ENCODE results near the gene MCTP1.
"Not testable (repeated sequence)": the region's sequence is repeated elsewhere in the genome, so short reads cannot be mapped to it uniquely, and the experiment has no call there.

Gene MCTP1

DNA sequence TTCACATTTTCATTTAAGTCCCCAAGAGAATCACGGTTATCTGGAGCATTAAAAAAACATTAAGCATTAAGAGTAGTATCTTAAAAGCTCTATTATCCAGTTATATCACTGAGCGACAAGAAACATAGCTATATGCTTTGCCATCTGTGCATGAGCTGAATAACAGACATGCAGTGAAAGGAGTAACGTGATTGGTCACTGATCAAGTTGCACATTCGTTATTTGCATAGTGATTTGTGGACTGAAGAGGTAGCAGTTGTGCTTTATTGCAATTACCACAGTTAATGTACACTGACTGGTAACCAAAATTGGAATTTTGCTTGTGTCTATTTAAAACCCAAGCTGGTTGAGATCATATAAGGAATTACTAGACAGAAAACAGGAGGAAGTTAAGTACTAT is 107.4 kb downstream of the MCTP1 start:
- DNase-seq, result no peak

DNA sequence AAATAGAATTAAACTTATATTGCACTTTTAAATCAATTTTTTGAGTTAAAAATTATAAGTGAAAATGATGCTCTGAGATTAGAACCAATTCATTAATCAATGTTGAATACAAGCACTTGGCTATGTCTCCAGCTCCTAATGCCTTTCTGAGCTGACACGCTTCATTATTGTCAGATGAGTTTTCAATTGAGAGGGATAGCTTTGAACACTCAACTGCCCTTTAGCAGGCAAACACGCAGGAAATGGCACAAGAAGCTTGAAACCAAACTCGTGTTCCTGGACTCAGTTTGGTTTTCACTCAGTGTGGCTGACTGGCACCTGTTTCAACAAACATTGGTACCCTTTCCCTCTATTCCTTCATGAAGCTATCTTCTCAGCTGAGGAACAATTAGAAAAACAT is 109.8 kb downstream of the MCTP1 start:
- DNase-seq, result no peak

DNA sequence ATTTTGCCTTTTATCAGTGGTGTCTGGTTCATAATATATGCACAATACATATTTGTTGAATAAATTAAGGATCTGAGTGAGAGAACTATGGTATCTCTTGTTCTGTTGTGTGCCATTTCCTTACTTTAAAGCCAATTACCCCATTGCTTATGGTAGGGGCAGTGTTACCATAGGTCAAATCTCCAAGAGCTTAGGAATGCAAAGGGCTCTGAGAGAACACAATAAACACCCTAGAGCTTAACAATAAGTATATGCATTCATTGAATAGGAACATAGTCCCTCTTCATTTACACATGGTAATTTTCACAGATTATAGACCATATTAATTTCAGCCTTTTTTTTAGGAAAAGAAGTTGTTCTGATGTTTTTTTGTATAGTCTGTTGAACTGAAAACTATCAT is 112.2 kb downstream of the MCTP1 start:
- DNase-seq, result no peak

DNA sequence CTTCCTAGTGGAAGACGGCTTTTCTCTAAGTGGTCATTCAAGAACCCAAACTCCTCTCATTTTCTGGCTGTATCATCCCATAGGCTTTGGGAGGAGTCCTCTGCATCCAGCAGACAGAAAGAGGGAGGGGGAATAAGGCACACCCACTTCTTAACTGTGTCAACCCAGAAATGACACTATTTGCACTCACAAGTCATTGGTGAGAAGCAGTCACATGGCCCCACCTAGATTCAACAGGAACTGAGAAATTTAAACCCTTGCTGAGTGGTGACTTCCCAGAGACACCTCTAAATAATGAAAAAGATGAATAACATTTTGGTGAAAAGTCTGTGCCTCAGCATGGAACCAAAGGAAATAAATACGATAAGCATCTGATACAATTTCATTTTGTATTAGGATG is 120.0 kb downstream of the MCTP1 start:
- DNase-seq, result no peak

DNA sequence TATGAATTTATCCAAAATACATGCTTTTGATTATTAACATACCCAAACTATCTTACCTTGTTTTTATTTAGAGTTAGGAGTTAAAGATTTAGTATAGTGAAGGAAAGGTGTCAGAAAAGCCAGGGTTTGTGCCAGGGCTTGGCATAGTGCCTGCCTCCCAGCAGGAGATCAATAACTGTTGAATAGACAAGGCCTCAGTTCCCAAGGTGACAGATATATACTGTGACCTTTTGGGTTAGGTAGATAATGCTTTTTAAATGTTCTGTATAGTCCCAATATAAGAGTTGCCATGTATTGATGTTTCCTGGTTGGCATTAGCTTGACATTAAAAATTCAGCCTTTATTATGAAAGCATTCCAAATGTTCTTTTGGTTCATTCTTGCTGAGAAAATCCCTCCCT is 121.8 kb downstream of the MCTP1 start:
- DNase-seq, result no peak

DNA sequence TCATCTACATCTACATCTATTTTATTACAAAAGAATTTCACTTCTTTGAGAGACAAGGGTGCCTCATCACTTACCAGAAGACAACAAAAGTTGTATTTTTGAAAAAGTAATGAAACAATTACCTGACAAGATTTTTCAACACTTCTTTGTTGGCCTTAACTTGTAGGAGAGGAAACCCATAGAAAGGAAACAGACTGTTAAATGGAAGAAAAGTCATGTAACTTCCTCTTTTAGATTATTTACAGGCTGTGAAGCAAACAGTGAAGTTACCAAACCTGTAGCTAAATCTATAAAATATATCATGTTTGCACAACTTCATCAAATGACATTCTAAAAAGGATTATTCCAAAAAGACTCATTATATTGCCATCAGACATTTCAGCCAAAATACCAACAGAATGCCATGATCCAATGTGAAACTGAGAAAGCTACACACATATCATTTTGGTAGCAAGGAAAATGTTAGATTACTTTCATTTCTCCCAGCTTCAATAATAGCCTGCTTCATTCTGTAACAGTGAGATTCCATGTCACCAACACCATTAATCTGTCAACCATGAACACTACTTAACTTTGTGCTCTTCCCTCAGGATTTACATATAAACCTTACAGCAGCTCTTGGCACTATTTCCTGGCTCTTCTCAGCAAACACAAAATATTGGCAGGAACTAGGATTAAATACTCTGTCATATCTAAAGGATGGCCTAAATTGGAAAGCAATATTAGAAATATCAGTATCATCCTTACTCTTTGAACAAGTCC is 122.5 kb downstream of the MCTP1 start:
- no peak for DNase-seq

DNA sequence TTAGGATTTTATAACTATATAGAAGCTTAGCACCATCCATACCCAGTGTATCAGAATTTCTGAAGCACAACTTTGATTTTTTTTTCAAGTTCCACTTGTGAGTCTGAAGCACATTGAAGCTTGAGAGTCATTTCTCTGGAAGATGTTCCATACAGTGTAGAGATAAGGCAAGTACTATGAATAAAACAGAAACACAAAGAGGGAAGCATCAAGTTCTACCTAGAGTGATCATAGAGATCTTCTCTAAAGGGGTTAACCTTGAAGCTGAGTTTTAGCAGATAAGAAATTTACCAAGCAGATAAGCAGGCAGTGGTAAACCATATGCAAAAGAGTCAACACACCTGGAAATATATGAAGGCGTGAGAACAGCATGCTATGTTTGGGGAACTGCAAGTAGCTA is 125.3 kb downstream of the MCTP1 start:
- no peak for DNase-seq

DNA sequence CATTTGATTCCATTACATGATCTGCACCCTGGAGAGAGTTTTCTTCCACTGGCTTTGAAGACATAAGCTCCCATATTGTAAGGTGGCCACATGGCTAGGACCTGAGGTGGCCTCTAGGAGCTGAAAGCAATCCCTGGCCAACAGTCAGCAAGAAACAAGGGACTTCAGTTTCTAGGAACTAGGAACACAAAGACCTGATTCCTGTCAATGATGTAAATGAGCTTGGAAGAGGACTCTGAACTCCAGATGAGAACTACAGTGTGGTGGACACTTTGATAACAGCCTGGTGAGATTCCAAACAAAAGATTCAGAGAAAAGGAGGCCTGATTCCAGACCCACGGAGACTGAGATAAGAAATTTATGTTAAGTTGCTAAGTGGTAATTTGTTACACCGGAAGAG is 129.0 kb downstream of the MCTP1 start:
- no peak for DNase-seq

DNA sequence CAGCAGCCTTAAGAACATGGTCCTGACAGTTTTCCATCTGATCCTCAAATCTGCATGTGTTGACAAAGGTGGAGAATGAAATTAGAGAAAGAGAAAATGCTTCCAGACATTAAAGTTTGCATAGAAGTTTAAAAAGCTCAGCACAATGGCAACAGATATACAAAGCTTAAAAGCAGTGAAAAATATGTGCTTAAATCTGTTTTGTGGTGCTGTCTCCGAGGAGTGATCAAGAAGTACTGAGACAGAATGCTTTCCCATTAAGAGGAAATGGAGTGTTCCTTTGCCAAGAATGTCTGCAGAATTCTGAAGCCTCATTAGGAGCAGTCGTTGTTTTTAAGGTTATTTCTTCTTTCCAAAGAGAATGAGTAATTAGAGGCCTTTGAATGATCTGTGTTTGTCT is 131.4 kb downstream of the MCTP1 start:
- no peak for DNase-seq

DNA sequence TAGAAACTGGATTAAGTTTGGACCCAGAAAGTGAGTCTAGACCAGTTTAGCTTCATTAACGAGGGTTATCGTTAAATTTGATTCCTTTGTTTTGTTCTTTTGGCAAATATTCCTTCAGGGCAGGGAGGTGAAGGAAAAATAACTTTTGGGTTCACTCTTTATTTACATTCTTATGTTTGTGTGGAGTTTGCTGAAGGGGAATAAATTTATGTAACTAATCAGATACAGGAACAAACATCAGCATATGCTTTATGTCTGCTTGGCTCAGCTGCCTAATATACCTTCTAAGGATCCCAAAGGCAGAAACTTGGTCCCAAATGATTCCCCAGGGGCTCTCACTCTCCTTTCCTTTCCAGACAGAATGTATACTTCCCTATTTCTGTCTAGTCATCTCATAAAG is 132.4 kb downstream of the MCTP1 start:
- DNase-seq, result no peak

DNA sequence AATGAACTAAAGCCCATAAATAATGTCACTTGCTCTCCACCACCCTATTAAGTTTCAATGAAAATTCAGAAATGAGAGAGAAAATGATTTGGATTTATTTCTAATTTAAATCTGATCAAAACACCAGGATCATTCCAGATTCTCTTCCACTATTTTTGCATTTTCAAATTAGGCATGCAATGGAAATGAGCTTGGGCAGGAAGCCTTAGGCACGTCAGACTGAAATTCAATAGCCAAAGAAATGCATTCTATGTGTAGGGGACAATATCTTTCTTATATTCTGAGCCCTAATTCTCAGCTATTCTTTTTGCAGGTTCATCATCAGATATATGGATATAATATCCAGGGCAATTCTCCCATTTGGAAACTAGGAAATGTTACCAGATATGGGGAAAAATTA is 132.8 kb downstream of the MCTP1 start:
- no peak for DNase-seq

DNA sequence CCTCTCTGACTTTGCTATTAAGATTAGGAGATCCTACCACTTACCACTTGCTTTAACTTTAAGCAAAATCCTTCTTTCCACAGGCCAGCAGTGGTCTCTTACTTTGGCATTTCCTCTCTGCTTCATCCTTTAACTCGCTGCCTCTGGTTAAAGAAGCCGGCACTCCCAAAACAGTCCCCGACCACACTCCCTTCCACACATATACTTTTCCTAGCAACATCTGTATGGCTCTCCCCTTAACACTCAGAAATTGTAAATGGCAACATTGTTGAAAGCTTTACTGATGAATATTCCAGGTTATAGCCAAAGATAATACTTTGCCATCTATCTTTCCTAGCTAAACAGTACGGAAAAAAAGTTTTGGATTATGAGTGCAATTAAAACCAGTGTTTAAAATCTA is 133.2 kb downstream of the MCTP1 start:
- DNase-seq, result no peak

DNA sequence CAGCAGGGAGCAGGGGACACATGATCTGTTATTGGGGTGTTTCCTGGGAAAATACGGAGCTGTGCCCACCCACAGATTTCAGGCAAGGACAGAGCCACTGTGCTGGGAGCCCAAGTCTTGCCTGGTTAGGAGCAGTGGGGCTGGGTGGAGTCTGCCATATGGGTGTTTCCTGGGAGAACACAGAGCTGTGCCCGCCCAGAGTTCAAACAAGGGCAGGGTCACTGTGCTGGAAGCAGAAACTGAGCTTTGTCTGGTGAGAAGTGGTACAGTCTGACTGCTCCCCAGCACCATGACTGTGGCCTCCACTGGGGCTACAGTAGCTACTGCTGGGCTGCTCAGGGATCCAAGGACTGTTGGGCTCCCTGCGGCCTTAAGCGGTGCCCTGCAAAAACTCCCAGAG is 135.5 kb downstream of the MCTP1 start:
- DNase-seq, result no peak

DNA sequence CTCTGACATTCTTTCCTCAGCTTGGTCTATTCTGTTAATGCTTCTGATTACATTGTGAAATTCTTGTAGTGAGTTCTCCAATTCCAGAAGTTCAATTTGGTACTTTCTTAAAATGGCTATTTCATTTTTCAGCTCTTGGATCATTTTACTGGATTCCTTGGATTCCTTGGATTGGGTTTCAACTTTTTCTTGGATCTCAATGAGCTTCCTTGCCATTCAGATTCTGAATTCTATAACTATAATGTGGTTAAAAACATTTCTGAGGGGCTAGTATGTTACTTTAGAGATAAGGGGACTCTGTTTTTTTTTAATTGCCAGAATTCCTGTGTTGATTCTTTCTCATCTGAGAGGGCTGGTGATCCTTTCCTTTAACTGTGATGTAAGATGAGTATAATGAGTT is 136.4 kb downstream of the MCTP1 start:
- no peak for DNase-seq

DNA sequence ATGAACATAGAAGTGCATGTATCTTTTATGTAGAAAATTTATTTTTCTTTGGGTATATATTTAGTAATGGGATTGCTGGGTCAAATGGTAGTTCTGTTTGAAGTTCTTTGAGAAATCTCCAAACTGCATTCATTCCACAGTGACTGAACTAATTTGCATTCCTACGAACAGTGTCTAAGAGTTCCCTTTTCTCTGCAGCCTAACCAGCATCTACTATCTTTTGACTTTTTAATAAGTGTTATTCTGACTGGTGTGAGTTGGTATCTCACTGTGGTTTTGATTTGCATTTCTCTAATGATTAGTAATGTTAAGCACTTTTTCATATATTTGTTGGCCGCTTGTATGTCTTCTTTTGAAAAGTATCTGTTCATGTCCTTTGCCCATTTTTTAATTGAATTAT is 141.0 kb downstream of the MCTP1 start:
- not testable (repeated sequence) for DNase-seq

DNA sequence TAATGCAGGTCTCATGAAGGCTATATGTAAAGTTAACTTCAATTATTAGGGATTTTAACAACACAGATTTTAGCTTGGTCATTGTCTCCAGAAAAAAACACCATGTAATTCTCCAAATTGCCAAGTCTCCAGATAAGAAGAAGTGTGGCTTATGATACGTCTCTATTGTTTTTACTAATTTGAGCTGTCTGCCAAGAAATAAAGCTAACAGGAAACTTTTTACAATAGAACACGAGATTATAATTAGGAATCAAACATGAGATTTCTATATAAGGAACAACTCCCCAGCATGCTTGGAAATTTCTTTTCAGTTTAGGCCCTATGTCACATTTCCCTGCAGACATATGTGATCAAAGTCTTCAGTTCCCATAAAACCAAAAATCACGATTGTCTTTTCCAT is 142.7 kb downstream of the MCTP1 start:
- no peak for DNase-seq

DNA sequence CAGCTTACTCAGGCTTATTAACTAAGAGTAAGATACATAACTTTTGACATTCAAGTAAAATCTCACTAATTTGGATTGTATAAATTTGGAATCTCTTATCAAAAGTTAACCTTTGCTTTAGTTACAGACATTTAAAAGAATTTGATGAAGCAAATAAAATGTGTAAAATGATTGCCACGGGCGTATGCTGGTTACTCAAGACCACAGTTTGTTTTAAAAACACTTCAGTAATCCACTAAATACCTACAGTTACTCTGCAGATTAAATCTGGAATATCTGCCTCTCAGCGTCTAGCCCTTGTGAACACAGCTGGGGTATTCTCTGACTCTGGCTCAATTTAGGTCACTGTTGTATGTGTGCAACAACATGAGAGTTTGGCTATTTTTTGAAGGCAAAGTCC is 143.8 kb downstream of the MCTP1 start:
- no peak for DNase-seq

DNA sequence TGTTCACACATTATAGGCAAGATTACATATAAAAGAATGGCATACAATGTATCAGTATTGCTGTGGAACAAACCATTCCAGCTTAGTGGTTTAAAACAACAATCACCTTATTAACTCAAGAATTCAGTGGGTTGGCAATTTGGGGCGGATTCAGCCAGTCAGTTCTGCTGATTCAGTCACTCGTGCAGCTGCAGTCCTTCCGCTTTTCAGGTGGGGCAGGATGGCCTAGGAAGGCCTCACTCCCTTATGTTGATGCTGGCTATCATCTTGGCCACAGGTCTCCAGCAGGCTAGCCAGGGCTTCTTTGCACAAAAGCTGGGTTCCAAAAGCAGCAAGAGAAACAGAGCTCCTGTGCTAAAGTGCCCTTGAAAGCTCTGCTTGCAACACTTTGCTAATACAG is 150.6 kb downstream of the MCTP1 start:
- DNase-seq, result no peak

DNA sequence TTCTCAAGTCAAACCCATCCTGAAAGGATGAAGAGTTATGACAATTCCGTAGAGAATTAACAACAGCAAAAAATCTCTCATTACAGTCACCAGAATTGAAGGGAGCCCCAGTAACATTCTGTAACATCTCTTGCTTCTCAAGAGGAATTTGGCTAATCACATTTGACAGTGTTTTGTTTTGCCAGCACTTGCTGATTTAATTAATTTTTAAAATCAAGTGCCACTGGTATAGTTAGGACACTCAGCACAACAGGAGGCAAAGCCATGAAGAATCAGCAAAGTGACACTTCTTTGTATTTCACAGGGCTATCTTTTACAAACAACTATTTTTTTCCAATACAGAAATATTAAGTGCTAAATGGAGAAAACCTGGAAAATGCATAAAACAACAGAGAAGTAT is 152.8 kb downstream of the MCTP1 start:
- DNase-seq, result no peak

DNA sequence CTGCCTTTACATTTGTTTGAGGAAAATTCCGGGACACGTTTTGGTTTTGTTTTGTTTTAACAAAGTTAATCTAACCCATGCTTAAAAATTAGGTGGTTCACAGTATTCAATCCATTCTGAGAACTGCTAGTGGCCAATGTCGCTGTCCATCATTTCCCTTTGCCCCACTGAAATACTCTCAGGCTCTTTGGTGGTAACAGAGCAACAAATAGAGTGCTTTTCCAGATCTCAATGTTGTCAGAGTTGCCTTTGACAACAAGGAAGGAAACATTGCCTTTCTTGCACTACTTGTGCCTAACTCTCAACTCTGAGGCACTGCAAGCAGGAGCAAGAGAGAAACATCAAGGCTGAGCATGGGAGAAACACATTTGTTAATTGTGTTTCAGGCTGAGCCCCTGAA is 154.0 kb downstream of the MCTP1 start:
- DNase-seq, result no peak

DNA sequence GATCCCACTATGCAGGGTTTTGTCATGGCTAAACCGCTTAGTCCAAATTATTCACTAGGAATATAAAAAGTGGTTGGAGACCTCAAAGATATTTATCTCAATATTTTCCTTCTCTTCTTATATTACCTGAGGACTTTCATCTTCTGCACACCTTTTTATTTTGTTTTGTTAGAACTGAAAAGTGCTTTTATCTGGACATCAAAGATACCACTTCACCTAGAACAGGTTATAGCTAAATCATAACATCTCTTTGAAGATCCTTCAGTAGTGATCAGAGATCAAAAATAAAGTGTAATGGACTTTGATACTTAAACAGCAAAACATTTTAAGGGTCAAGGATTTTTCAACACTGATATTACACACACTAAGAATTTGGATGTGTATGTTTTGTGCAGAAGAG is 160.2 kb downstream of the MCTP1 start:
- no peak for DNase-seq

DNA sequence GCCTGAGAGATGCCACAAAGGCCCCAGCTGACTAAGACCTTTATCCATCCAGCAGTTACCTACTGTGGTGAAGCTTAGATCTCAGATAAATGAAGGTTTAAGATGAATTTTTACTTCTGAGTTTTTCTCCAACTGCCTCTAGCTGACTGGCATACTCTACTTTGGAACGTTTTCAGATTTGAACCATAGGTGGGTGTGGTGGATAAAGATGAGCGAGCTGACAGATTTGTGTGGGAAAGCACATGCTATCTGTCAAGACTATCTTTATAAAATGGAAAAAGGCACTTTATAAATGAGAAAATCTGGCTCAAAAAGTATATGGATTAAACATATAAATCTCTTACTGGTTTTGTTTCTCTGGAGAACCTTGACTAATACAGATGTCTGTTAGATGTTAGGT is 160.8 kb downstream of the MCTP1 start:
- no peak for DNase-seq

DNA sequence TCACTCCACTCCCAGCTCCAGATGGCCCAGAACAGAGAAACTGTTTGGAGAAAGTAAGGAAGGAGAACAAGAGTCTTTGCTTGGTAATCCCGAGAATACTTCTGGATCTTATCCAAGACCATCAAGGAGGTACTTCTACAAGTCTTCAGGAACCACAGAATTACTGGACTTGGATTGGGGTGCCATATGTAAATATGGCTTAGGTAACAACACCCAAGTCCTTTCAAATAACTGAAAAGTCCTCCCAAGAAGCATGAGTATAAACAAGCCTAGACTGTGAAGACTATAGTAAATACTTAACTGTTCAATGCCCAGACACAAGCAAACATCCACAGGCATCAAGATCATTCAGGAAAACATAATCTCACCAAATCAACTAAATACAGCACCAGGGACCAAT is 170.0 kb downstream of the MCTP1 start:
- DNase-seq, result no peak

DNA sequence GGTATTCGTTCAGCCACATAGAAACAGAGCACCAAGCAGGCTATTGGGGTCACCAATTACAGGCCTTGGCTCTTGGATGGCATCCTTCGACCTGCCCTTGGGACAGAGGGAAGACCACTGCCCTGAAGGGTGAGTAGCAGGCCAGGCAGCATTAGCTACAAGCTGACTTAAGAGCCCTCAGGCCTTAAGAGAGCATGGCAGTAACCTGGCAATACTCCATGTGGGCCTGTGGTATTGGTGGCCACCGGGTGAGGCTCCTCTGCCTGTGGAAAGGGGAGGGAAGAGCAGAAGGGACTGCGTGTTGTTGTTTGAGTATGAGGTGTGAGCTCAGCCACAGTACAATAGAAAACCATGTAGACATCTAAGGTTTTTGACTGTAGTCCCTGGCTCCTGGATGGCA is 170.6 kb downstream of the MCTP1 start:
- no peak for DNase-seq

DNA sequence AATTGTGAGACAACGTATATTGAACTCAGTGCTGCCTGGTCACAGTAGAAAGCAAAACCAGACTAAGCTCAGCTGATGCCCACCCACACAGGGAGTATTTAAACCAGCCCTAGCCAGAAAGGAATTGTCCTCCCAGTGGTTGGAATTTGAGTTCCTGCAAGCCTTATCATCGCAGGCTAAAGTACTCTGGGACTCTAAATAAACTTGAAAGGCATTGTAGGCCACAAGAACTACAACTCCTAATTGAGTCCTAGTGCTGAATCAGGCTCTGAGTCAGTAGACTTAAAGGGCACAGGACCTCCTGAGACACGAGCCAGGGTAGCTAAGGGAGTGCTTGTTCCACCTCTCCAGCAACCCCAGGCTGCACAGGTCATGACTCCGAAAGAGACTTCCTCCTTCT is 171.4 kb downstream of the MCTP1 start:
- no peak for DNase-seq

DNA sequence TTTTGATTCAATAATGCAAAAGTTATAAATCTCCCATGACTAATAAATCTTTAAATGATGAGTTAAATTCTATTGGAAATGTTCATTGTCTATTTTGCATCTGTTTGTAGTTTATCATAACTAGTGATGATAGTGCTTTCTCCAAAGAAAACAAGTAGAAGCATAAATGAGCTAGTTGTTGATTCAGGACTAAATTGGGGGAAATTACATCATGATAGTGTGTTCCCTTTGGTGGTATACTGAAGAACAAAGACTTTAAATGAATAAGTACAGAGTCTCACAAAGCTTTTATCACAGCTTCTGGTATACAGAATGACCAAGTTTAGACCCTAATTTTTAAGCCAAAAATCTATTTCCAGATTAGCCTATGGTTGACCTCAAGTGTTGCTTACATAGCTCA is 173.8 kb downstream of the MCTP1 start:
- DNase-seq, result no peak
